GM12891 (cell line): Measurements from ENCODE around the gene ATP1A3.

ENCODE experiments used
- PAX5 ChIP-seq: IDR thresholded peaks from 2 replicates; pipeline ENCODE4 v1.6.1; 2011; ENCODE audit warnings: low read length, moderate library complexity, mild to moderate bottlenecking; ENCODE audit not compliant: insufficient read depth, severe bottlenecking
- POLR2A ChIP-seq: IDR thresholded peaks from 2 replicates; pipeline ENCODE4 v1.6.1; 2011; ENCODE audit warnings: low read depth, low read length, control low read depth
- POLR2AphosphoS5 ChIP-seq: IDR thresholded peaks from 2 replicates; pipeline ENCODE4 v1.6.1; 2011; ENCODE audit warnings: low read depth, low read length, control low read depth
- SPI1 ChIP-seq: IDR thresholded peaks from 2 replicates; pipeline ENCODE4 v1.6.1; 2011; ENCODE audit warnings: low read depth, low read length, control low read depth
- TAF1 ChIP-seq: IDR thresholded peaks from 2 replicates; pipeline ENCODE4 v1.6.1; 2011; ENCODE audit warnings: low read depth, low read length, control low read depth

DNA sequence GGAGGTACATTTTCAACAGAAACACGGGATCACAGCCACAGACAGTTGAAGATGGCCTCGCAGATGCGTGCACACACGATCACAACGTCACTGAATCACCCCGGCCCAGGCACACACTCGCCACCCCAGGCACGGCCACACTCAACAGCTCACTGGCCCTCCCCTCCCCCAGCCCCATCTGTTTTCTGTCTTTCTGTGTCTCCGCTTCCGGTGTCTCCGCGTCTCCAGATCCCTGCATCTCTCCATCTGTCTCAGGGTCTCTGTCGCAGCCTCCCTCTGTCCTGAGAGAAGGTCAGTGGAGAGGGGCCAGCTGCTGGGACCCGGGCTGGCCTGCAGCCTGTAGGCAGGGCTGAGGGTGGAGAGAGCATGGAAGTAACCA, 3.8 kb upstream of the ATP1A3 start:
- no peak for TF ChIP-seq POLR2A
- no peak for TF ChIP-seq PAX5
- no peak for TF ChIP-seq POLR2AphosphoS5
- no peak for TF ChIP-seq TAF1
- TF ChIP-seq SPI1: no peak
